Lower lobe of right lung (tissue), 2 donors: Measurements from ENCODE around the gene CALU. TPM values are rescaled to one million over a fixed set of nuclear protein-coding genes. Genes with fewer than 3 reads are reported as not detected.

ENCODE experiments used
- ATAC-seq, 2 donors: fragments of 200-7000 bp; cut with Tn5 transposase; one replicate each; pipeline ENCODE4 v1.9.1; 2020 to 2022; ENCODE audit warnings: mild to moderate bottlenecking in 2 of 2, moderate library complexity in 2 of 2
- DNase-seq: peaks from one replicate; pipeline ENCODE4 v3.0.0-alpha.2; 2020
- H3K27ac ChIP-seq: fragments of 200-600 bp; one replicate; pipeline ENCODE4 v1.8.0; 2022
- H3K27me3 ChIP-seq: fragments of 200-600 bp; one replicate; pipeline ENCODE4 v1.8.0; 2022; ENCODE audit warnings: low read depth
- H3K36me3 ChIP-seq: fragments of 200-600 bp; one replicate; pipeline ENCODE4 v1.8.0; 2022; ENCODE audit warnings: mild to moderate bottlenecking
- H3K4me1 ChIP-seq: fragments of 200-600 bp; one replicate; pipeline ENCODE4 v1.8.0; 2022
- H3K4me3 ChIP-seq: fragments of 200-600 bp; one replicate; pipeline ENCODE4 v1.8.0; 2022; ENCODE audit warnings: mild to moderate bottlenecking
- H3K9me3 ChIP-seq: fragments of 200-600 bp; one replicate; pipeline ENCODE4 v1.8.0; 2022
- CTCF ChIP-seq: fragments of 200-600 bp; IDR thresholded peaks from one replicate; pipeline ENCODE4 v1.8.0; 2022; ENCODE audit warnings: antibody characterized with exemption, mild to moderate bottlenecking
- intact Hi-C: fragments of 100-400 bp; cut with DNase I; formaldehyde crosslinking; loops from one replicate; pipeline ENCODE4 v1.11.0; 2022
- total RNA-seq: library from RNA; stranded (reverse); fragmentation: NEBNext Ultra II Directional; extraction: Animal tissue kit (Norgen Biotek cat#: 25700); gene quantifications from one replicate; pipeline ENCODE4 v1.2.1, GENCODE V29; 2021
- donor health status: DM: no; HTN: yes; CAD: no; lungs with severe emphysema.

Gene CALU
- total RNA-seq, 1 donor from 2014 or later = 84.6 TPM

- no peak overlapping the region for H3K27ac ChIP-seq
- ATAC-seq (no peak), DNase-seq (no peak)
Observed at GRCh38 chr7:128747327-128748079, 8.3 kb downstream of the CALU start.

GRCh38 chr7:128752251-128752650 lies 13.1 kb downstream of the CALU start:
- no peak for DNase-seq
- no peak for TF ChIP-seq CTCF
- no peak overlapping the region for H3K4me3 ChIP-seq
- ATAC-seq = no peak
- H3K4me1 ChIP-seq = peaks cover 10% of the 10 kb centered on the region
- no peak overlapping the region for H3K27ac ChIP-seq
- no peaks in the 10 kb centered on the region for H3K9me3 ChIP-seq
- peaks cover 79% of the 10 kb centered on the region for H3K36me3 ChIP-seq
- intact Hi-C loops = no loop called here
- H3K27me3 ChIP-seq = no peaks in the 10 kb centered on the region

More at GRCh38 chr7:128747327-128748079, 8.3 kb downstream of the CALU start:
- peaks cover 41% of the 10 kb centered on the region for H3K36me3 ChIP-seq
- TF ChIP-seq CTCF = no peak
- H3K27me3 ChIP-seq = no peaks in the 10 kb centered on the region
- H3K4me1 ChIP-seq = peaks cover 24% of the 10 kb centered on the region
- no peaks in the 10 kb centered on the region for H3K9me3 ChIP-seq
- intact Hi-C loops = no loop called here
- no peak overlapping the region for H3K4me3 ChIP-seq

- ATAC-seq = no peak
- H3K27ac ChIP-seq = no peak overlapping the region
- H3K9me3 ChIP-seq = no peaks in the 10 kb centered on the region
- no peak overlapping the region for H3K4me3 ChIP-seq
- peaks cover 10% of the 10 kb centered on the region for H3K4me1 ChIP-seq
- TF ChIP-seq CTCF = no peak
- no peaks in the 10 kb centered on the region for H3K27me3 ChIP-seq
- DNase-seq = no peak
- H3K36me3 ChIP-seq = peaks cover 88% of the 10 kb centered on the region
- intact Hi-C loops = no loop called here
Observed at GRCh38 chr7:128755075-128755818, 16.1 kb downstream of the CALU start.

- TF ChIP-seq CTCF = no peak
- H3K27ac ChIP-seq = no peak overlapping the region
- intact Hi-C loops = no loop called here
- no peak overlapping the region for H3K4me3 ChIP-seq
- ATAC-seq (peak in 1 of 2 donors; percentile 47), DNase-seq (no peak)
- H3K9me3 ChIP-seq = no peaks in the 10 kb centered on the region
- peaks cover 10% of the 10 kb centered on the region for H3K4me1 ChIP-seq
- H3K36me3 ChIP-seq = peaks cover 88% of the 10 kb centered on the region
- no peaks in the 10 kb centered on the region for H3K27me3 ChIP-seq
Observed at GRCh38 chr7:128755819-128756476, 16.8 kb downstream of the CALU start.

- no peak for ATAC-seq
- Histone ChIP-seq H3K36me3 (peaks cover 88% of the 10 kb centered on the region), H3K27ac (no peak overlapping the region), H3K9me3 (no peaks in the 10 kb centered on the region), H3K4me1 (peaks cover 10% of the 10 kb centered on the region), H3K27me3 (no peaks in the 10 kb centered on the region), H3K4me3 (no peak overlapping the region)
- intact Hi-C loops = no loop called here
- TF ChIP-seq CTCF = no peak
- no peak for DNase-seq
Observed at GRCh38 chr7:128757203-128757602, 18.0 kb downstream of the CALU start.
